ENCODE data around the gene MAJIN. TPM values are rescaled to one million over a fixed set of nuclear protein-coding genes. Genes with fewer than 3 reads are reported as not detected.

The MAJIN gene
- total and polyA plus RNA-seq, 9 of the 15 experiments (the other 6 are each of a cell fraction or from before 2014, with no cell fraction given): 0.17 to 0.83 (median 0.24) TPM; not detected in 2

DNA sequence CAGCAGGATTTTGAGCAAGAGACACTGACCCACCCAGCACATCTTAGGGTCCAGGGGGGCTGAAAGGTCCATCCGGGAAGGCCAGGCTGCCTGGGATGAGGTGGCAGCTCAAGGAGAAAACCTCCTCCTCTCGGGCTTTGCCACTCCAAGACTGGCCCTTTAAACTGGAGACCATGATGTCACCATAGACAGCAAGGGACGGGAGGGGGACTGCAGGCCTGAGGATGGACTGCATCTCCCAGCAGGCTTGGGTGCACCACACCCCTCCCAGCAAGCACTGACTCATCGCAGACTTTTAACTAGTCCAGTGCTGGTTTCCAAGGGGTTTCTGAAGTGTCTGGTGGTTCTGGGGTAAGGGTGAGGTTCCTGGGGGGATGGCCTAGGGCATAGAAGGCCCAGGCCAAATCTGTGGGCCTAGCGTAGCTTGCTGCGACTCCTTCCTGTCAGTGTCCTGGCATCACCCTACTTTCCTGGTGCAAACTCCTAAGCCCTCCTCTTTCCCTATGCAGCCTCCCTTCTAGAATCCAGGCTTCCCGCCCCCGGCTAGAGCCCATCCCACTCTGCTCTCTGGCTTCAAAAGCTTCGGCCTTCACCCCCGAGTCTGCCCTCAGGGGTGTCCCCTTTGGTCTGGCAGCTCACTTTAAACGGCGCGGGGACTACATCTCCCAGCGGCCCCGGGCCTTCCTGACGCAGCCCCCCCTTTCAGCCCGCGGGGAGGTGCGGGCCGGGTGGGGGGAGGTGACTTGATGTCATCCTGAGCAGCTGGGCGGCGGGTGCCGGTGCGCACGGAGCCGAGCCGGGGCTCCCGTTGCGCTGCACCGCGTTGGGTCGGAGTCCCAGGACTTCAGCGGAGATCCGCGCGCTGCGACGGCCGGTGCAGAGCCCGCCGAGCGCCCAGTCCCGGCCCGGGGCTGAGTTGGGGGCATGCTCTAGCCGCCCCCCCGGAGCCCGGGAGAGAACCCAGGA is 47.7 kb downstream of the MAJIN start, which contains the start of gene PPP2R5B (continued):
- TF ChIP-seq, protein P1, sequence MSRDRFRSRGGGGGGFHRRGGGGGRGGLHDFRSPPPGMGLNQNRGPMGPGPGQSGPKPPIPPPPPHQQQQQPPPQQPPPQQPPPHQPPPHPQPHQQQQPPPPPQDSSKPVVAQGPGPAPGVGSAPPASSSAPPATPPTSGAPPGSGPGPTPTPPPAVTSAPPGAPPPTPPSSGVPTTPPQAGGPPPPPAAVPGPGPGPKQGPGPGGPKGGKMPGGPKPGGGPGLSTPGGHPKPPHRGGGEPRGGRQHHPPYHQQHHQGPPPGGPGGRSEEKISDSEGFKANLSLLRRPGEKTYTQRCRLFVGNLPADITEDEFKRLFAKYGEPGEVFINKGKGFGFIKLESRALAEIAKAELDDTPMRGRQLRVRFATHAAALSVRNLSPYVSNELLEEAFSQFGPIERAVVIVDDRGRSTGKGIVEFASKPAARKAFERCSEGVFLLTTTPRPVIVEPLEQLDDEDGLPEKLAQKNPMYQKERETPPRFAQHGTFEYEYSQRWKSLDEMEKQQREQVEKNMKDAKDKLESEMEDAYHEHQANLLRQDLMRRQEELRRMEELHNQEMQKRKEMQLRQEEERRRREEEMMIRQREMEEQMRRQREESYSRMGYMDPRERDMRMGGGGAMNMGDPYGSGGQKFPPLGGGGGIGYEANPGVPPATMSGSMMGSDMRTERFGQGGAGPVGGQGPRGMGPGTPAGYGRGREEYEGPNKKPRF (IDR thresholded peaks at IDR 0.05; ENCODE audit: low read depth, low read length): no peak
- TF ChIP-seq ZNF586 (CRISPR knock-in tag; conservative IDR thresholded peaks at IDR 0.05) (no peak), NR2F6 (CRISPR knock-in tag; IDR thresholded peaks at IDR 0.05) (peak; percentile 68; the same call in 1 of the 2 replicates), MCM3 (IDR thresholded peaks at IDR 0.05) (no peak), PRMT5 (CRISPR knock-in tag; IDR thresholded peaks at IDR 0.05) (no peak), ZC3H8 (IDR thresholded peaks at IDR 0.05) (no peak), MED1 (CRISPR knock-in tag; IDR thresholded peaks at IDR 0.05; ENCODE audit: borderline replicate concordance) (no peak), ZBTB7A (IDR thresholded peaks at IDR 0.05; ENCODE audit: borderline replicate concordance, control insufficient read depth, low read depth, low read length) (0 out of 2 replicates have a peak, but pooled peaks have one; percentile 62), E2F3 (CRISPR knock-in tag; IDR thresholded peaks at IDR 0.05) (0 out of 2 replicates have a peak, but pooled peaks have one; percentile 9), ARID2 (IDR thresholded peaks at IDR 0.05) (no peak), ZNF354B (CRISPR knock-in tag; IDR thresholded peaks at IDR 0.05) (no peak), ILF3 (IDR thresholded peaks at IDR 0.05; ENCODE audit: borderline replicate concordance) (no peak), OTX1 (CRISPR knock-in tag; IDR thresholded peaks at IDR 0.05) (peak; percentile 90; the same call in 1 of the 2 replicates), MTA1 (IDR thresholded peaks at IDR 0.05; ENCODE audit: borderline replicate concordance) (peak; percentile 56; the same call in 1 of the 2 replicates), ZNF707 (CRISPR knock-in tag; conservative IDR thresholded peaks at IDR 0.05) (no peak), ZEB2 (IDR thresholded peaks at IDR 0.05) (0 out of 2 replicates have a peak, but pooled peaks have one; percentile 14), ZNF133 (CRISPR knock-in tag; IDR thresholded peaks at IDR 0.05) (no peak), ZNF444 (CRISPR knock-in tag; IDR thresholded peaks at IDR 0.05) (no peak), ERF (CRISPR knock-in tag; IDR thresholded peaks at IDR 0.05) (no peak), HMGN3 (IDR thresholded peaks at IDR 0.05; ENCODE audit: borderline replicate concordance, extremely low read depth, insufficient read length, low read depth, low read length) (peak; percentile 72)
- TF ChIP-seq, protein P2, sequence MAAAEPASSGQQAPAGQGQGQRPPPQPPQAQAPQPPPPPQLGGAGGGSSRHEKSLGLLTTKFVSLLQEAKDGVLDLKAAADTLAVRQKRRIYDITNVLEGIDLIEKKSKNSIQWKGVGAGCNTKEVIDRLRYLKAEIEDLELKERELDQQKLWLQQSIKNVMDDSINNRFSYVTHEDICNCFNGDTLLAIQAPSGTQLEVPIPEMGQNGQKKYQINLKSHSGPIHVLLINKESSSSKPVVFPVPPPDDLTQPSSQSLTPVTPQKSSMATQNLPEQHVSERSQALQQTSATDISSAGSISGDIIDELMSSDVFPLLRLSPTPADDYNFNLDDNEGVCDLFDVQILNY (CRISPR knock-in tag; IDR thresholded peaks at IDR 0.05): no peak
- TF ChIP-seq, protein P3, sequence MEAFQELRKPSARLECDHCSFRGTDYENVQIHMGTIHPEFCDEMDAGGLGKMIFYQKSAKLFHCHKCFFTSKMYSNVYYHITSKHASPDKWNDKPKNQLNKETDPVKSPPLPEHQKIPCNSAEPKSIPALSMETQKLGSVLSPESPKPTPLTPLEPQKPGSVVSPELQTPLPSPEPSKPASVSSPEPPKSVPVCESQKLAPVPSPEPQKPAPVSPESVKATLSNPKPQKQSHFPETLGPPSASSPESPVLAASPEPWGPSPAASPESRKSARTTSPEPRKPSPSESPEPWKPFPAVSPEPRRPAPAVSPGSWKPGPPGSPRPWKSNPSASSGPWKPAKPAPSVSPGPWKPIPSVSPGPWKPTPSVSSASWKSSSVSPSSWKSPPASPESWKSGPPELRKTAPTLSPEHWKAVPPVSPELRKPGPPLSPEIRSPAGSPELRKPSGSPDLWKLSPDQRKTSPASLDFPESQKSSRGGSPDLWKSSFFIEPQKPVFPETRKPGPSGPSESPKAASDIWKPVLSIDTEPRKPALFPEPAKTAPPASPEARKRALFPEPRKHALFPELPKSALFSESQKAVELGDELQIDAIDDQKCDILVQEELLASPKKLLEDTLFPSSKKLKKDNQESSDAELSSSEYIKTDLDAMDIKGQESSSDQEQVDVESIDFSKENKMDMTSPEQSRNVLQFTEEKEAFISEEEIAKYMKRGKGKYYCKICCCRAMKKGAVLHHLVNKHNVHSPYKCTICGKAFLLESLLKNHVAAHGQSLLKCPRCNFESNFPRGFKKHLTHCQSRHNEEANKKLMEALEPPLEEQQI (IDR thresholded peaks at IDR 0.05): no peak
- TF ChIP-seq, protein P4, sequence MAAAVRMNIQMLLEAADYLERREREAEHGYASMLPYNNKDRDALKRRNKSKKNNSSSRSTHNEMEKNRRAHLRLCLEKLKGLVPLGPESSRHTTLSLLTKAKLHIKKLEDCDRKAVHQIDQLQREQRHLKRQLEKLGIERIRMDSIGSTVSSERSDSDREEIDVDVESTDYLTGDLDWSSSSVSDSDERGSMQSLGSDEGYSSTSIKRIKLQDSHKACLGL (CRISPR knock-in tag; IDR thresholded peaks at IDR 0.05; ENCODE audit: borderline replicate concordance, poor library complexity, severe bottlenecking): no peak

Measured in K562 (cell line).